HL-60/S4 (cell line): ENCODE results near the gene KIF5C.

Experiments
- in situ Hi-C: fragments of 300-500 bp; cut with MboI; formaldehyde crosslinking; loops from 2 replicates; pipeline ENCODE4 v1.14.3; 2022; ENCODE audit warnings: low sequenced_read_pairs

The KIF5C gene

GRCh38 chr2:148887350-148888002 is 12.4 kb downstream of the KIF5C start:
- in situ Hi-C loops = no loop called here

DNA sequence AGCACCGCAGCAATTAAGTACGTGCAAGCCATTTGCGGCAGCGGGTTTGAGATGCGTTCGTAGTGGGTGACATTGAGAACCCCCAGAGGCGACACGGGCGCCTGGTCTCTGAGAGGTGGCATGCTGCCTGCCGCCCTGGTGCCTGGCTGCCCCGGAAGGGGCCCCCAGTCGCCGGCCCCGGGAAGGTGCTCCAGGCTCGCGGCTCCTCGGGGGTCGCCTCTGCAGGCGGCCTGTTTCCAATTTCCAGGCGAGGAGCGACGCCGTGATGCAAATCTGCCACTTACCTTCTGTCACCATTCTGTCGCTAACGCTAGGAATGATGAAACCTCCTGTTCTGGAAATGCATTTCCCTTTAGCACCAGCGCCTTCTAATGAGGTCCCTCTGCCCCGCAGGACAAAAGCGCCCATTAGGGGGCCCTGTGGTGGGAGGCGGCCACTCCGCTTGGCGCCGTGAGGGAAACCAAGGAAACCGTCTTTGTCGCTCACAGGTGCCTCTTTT is 13.0 kb downstream of the KIF5C start:
- in situ Hi-C loops = no loop called here

DNA sequence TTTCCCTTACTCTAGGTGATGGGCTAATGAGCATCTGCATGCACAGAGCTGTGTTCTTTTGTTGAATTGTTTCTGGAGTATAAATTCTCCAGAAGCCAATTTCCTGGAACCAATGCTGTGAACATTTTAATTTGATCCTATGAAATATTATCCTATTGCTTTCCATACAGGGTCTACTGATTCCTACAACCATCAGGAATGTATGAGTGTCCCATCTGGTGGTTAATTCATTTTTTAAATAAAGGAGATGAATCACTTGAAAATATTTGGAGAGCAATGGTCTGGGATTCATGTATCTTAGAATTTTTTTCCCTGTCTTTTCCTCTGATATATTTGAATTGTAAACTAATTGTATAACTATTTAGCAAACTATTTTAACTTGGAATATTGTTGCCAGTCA is 14.0 kb downstream of the KIF5C start:
- in situ Hi-C loops = no loop called here

- in situ Hi-C loops = no loop called here
Observed at GRCh38 chr2:148893906-148894305, 18.9 kb downstream of the KIF5C start.

GRCh38 chr2:148896136-148896535 is 21.1 kb downstream of the KIF5C start:
- in situ Hi-C loops = no loop called here

DNA sequence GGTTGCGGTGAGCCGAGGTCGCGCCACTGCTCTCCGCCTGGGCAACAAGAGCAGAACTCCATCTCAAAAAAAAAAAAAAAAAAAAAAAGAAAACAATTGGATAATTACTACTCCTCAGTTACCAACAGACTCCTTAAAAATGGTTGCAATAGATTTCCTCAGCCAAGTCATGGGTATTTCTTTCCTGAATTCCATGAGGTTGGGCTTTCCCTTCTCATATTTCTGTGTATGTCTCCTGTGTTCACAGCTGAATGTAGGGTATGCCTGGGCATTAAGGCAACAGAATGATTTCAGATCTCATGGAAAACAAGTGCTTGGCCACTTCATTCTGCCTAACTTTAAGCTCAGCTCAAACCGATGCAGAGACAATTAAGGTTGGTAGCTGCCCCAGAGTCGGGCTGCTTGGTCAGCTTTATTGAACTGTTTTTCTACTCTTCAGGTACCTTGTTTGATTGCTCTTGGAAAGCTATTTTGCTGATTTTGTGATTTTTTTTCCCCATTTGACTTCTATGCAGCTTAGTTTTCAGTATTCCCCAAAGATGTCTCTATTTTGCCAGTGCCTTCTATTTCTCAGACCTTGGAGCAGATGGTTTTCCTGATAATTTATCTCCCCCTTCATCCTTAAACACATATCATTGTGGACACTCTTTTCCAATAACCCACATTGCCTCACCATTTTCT is 24.8 kb downstream of the KIF5C start:
- in situ Hi-C loops = no loop called here

DNA sequence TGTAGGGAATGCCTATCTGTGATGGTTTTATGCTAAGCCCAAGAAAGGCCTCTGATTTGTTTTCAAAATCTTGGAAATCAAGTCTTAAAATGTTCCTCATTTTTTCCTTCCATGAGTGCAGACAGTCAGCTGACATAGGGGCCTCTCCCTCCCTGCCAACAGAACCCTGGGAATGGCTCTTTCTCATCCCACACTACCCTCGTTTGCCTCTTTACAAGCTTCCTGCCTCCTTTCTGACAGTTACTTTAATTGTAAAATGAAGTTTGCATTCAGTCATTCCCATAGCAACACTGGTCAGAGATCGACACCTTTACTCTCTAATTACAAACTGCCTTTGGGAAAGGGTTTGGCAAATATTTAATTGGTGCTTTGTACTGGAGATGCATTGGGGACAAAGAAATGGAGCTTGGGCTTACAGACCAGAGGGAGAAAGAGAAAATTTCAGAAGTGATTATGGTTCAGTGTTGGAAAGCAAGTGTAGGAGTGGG is 25.4 kb downstream of the KIF5C start:
- in situ Hi-C loops = no loop called here

- in situ Hi-C loops = no loop called here
Observed at GRCh38 chr2:148901142-148901541, 26.1 kb downstream of the KIF5C start.

GRCh38 chr2:148902798-148903197 is 27.8 kb downstream of the KIF5C start:
- in situ Hi-C loops = no loop called here

- in situ Hi-C loops = no loop called here
Observed at GRCh38 chr2:148903294-148903693, 28.3 kb downstream of the KIF5C start.

- in situ Hi-C loops = no loop called here
Observed at GRCh38 chr2:148903979-148904378, 29.0 kb downstream of the KIF5C start.

GRCh38 chr2:148906124-148906523 is 31.1 kb downstream of the KIF5C start:
- in situ Hi-C loops = no loop called here

GRCh38 chr2:148907085-148907785 is 32.2 kb downstream of the KIF5C start:
- in situ Hi-C loops = no loop called here

DNA sequence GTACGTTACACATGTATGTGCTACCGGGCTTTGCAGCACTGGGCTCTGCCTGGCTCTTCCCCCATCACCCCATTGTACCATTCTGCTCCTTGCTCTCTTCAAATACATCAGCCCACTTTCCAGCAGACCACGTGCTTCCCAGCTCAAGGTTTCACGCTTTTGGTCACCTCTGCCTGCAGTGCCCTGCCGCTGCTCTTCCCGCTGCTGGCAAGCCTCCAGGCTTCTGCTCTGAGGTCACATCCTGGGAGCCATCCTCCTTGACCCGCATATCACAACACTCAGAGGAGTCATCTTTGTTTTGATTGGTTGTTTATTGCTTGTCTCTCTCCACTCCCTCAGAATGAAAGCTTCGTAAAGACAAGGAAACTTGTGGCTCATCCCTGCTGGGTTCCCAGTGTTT is 34.1 kb downstream of the KIF5C start:
- in situ Hi-C loops = no loop called here

GRCh38 chr2:148913061-148913460 is 38.0 kb downstream of the KIF5C start:
- in situ Hi-C loops = no loop called here

DNA sequence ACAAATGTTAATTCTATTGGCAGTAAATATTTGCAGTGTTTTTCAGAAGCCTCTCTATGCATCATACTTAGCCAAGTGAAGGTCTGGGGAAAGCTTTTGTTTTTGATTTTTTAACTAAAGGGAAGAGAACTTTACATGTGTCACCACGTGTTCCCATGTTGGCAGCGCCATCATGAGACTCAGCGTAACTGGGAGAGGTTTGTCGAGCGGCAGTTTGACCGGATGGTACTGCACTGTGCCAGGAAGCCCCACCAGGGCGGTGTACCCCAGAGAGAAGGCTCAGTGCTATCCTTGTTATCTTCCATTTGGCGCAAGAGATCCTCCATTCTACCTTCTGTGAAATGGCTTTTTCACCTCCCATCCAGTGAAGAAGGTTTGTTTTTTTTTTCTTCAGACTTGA is 38.5 kb downstream of the KIF5C start:
- in situ Hi-C loops = no loop called here

DNA sequence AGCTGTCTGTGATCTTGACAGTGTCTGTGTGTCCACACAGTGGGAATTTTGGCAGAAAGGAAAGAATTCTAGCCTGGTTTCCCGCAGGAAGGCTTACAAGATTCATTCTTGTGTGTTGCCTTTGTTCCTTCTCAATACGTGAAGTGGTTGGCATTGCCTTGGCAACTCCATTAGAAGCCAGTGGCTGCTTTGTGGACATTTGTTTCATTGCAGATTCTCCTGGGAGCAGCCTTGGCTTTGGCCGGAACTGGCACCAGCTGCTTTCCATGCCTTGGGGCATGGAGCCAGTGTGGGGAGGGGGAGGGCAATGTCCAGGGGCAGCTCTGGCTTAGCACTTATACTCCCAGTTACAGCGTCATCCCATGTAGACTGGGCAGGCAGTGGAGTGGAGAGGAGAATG is 39.4 kb downstream of the KIF5C start:
- in situ Hi-C loops = no loop called here

GRCh38 chr2:148917431-148917830 is 42.4 kb downstream of the KIF5C start:
- in situ Hi-C loops = no loop called here

GRCh38 chr2:148918554-148918953 is 43.5 kb downstream of the KIF5C start:
- in situ Hi-C loops = no loop called here

- in situ Hi-C loops = no loop called here
Observed at GRCh38 chr2:148920559-148920958, 45.5 kb downstream of the KIF5C start.

DNA sequence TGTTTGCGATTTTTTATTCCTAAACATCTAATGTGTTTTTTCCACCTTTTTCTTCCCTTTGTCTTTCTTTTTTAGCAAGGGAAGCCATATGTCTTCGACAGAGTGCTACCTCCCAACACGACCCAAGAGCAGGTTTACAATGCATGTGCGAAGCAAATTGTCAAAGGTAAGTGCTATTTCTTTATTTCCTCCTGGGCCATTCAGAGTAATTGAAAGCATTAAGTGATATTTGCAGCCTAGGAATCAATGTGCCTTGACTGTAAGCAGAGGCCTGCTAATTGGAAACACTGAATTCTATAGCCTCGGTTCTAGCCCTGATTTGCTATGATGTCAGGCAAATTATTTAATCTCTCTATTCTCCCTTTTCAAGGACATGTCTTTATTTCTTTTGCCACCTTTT is 47.0 kb downstream of the KIF5C start:
- in situ Hi-C loops = no loop called here
